ENCODE measurements around the gene CD63. TPM values are rescaled to one million over a fixed set of nuclear protein-coding genes. Genes with fewer than 3 reads are reported as not detected.

CD63 gene
- polyA plus RNA-seq, 1 experiment, result 1,955 TPM

GRCh38 chr12:55720071-55720564 is 8.7 kb downstream of the CD63 start, which contains the start of gene RDH5:
Gene RDH5, plus strand, starts transcription at chr12:55720393. Its CDS starts 792 bp downstream, at chr12:55721185.
- ChIA-PET CTCF (interaction anchor here (0.8 to 1.5 kb wide), 5 partner anchors 9 to 100 kb away, joined by 3 to 7 read pairs (median 4); partner anchors contain the start of gene CD63), POLR2A (interaction anchor here (0.6 to 3.2 kb wide), 2 partner anchors 10 to 121 kb away, joined by 3 to 17 read pairs; no protein-coding TSS in a partner anchor)
- Histone ChIP-seq H3K4me3 (ENCODE audit: low read depth, low read length) (0 out of 2 replicates have a peak within 1 kb of the TSS, but pooled peaks have one; percentile 12), H3K27ac (ENCODE audit: low read depth, low read length) (peak within 1 kb of the TSS; percentile 79), H3K9me3 (ENCODE audit: control insufficient read depth, insufficient read depth, low read length) (no peaks in the 10 kb centered on the region; the same call in 1 of the 2 replicates), H3K27me3 (ENCODE audit: control insufficient read depth, insufficient read depth, low read length) (no peaks in the 10 kb centered on the region)
- no peak for TF ChIP-seq CTCF (IDR thresholded peaks at IDR 0.05; ENCODE audit: low read depth, low read length)
- DNase-seq (ENCODE audit: low read depth, low spot score), result no peak

- no peaks in the 10 kb centered on the region for H3K27me3 ChIP-seq (ENCODE audit: control insufficient read depth, insufficient read depth, low read length)
- CTCF ChIA-PET, result interaction anchor here (1.1 to 1.5 kb wide), 2 partner anchors 10 to 19 kb away, joined by 4 to 5 read pairs; partner anchors contain the start of gene CD63
- no peaks in the 10 kb centered on the region; the same call in 1 of the 2 replicates for H3K9me3 ChIP-seq (ENCODE audit: control insufficient read depth, insufficient read depth, low read length)
- DNase-seq (ENCODE audit: low read depth, low spot score), result no peak
- H3K4me3 ChIP-seq (ENCODE audit: low read depth, low read length), result no peak overlapping the region
- POLR2A ChIA-PET, result interaction anchor here (0.6 to 3.2 kb wide), 2 partner anchors 10 to 122 kb away, joined by 3 to 17 read pairs; no protein-coding TSS in a partner anchor
- peak overlapping the region; percentile 79 for H3K27ac ChIP-seq (ENCODE audit: low read depth, low read length)
- no peak for TF ChIP-seq CTCF (IDR thresholded peaks at IDR 0.05; ENCODE audit: low read depth, low read length)
Measured at GRCh38 chr12:55719371-55719770, 9.4 kb downstream of the CD63 start.

- POLR2A ChIA-PET, result interaction anchor here (3.9 kb wide), 1 partner anchor 11 kb away, joined by 20 read pairs; the partner anchor contains the start of gene CD63
- DNase-seq (ENCODE audit: low read depth, low spot score), result no peak
- Histone ChIP-seq H3K9me3 (ENCODE audit: control insufficient read depth, insufficient read depth, low read length) (no peaks in the 10 kb centered on the region; the same call in 1 of the 2 replicates), H3K27me3 (ENCODE audit: control insufficient read depth, insufficient read depth, low read length) (no peaks in the 10 kb centered on the region), H3K4me3 (ENCODE audit: low read depth, low read length) (no peak overlapping the region), H3K27ac (ENCODE audit: low read depth, low read length) (peak overlapping the region; percentile 79)
- no peak for TF ChIP-seq CTCF (IDR thresholded peaks at IDR 0.05; ENCODE audit: low read depth, low read length)
- CTCF ChIA-PET, result interaction anchor here (1.1 kb wide), 1 partner anchor 20 kb away, joined by 4 read pairs; no protein-coding TSS in a partner anchor
Measured at GRCh38 chr12:55718624-55719275, 10.1 kb downstream of the CD63 start.

GRCh38 chr12:55718015-55718414 is 10.8 kb downstream of the CD63 start:
- Histone ChIP-seq H3K27me3 (ENCODE audit: control insufficient read depth, insufficient read depth, low read length) (no peaks in the 10 kb centered on the region), H3K27ac (ENCODE audit: low read depth, low read length) (peak overlapping the region; percentile 79), H3K9me3 (ENCODE audit: control insufficient read depth, insufficient read depth, low read length) (no peaks in the 10 kb centered on the region; the same call in 1 of the 2 replicates), H3K4me3 (ENCODE audit: low read depth, low read length) (peak overlapping the region; percentile 27)
- ChIA-PET CTCF (no interaction called here), POLR2A (interaction anchor here (0.6 to 3.9 kb wide), 4 partner anchors 11 to 1357 kb away, joined by 3 to 20 read pairs (median 4); partner anchors contain the start of gene CD63)
- no peak for TF ChIP-seq CTCF (IDR thresholded peaks at IDR 0.05; ENCODE audit: low read depth, low read length)
- DNase-seq (ENCODE audit: low read depth, low spot score), result no peak

Data from AG04450 (cell line).